ENCODE measurements around the gene SIVA1. TPM values are rescaled to one million over a fixed set of nuclear protein-coding genes. Genes with fewer than 3 reads are reported as not detected.

Gene SIVA1
- total RNA-seq, 4 donors from 2014 or later, result 149 to 282 (median 201) TPM

- no peak for DNase-seq
- TF ChIP-seq CTCF (IDR thresholded peaks at IDR 0.05), result no peak
- no peak for TF ChIP-seq POLR2A (IDR thresholded peaks at IDR 0.05)
- 52% methylated on average over 2 of the region's 3 CpGs; no CpG with 5 or more reads in 1 of the 2 donors for WGBS, 2 donors
These were observed 52.4 kb downstream of the SIVA1 start for GRCh38 chr14:104805326-104805678.

GRCh38 chr14:104805941-104806624 is 53.1 kb downstream of the SIVA1 start:
- H3K4me3 ChIP-seq, result no peak overlapping the region
- TF ChIP-seq POLR2A (IDR thresholded peaks at IDR 0.05) (no peak), CTCF (IDR thresholded peaks at IDR 0.05) (no peak)
- intact Hi-C loops (cut with DNase I), result no loop called here
- no peak for DNase-seq
- 80 to 82% methylated on average over 7 of the region's 14 CpGs for WGBS, 2 donors
- no peaks in the 10 kb centered on the region for H3K9me3 ChIP-seq
- peaks cover 23 to 50% (median 24%) of the 10 kb centered on the region in 3 donors for H3K4me1 ChIP-seq
- H3K27me3 ChIP-seq, result no peaks in the 10 kb centered on the region
- no peaks in the 10 kb centered on the region for H3K36me3 ChIP-seq
- peak overlapping the region in 2 of 4 donors; percentile 17 to 21 for H3K27ac ChIP-seq

More at GRCh38 chr14:104805326-104805678, 52.4 kb downstream of the SIVA1 start:
- Histone ChIP-seq H3K9me3 (no peaks in the 10 kb centered on the region), H3K36me3 (no peaks in the 10 kb centered on the region), H3K27ac (peak overlapping the region in 2 of 4 donors; percentile 17 to 21), H3K4me3 (no peak overlapping the region), H3K4me1 (peaks cover 23 to 52% (median 26%) of the 10 kb centered on the region in 3 donors), H3K27me3 (no peaks in the 10 kb centered on the region)
- intact Hi-C loops (cut with DNase I), result no loop called here

GRCh38 chr14:104806625-104807465 is 53.9 kb downstream of the SIVA1 start:
- Histone ChIP-seq H3K4me1 (peaks cover 15 to 42% (median 17%) of the 10 kb centered on the region in 3 donors), H3K4me3 (no peak overlapping the region), H3K27me3 (no peaks in the 10 kb centered on the region), H3K27ac (no peak overlapping the region), H3K36me3 (no peaks in the 10 kb centered on the region), H3K9me3 (no peaks in the 10 kb centered on the region)
- WGBS, 2 donors, result 81 to 83% methylated on average over 8 to 10 of the region's 10 CpGs
- intact Hi-C loops (cut with DNase I), result no loop called here
- TF ChIP-seq POLR2A (IDR thresholded peaks at IDR 0.05), result no peak
- DNase-seq, result no peak

GRCh38 chr14:104808456-104808855 is 55.5 kb downstream of the SIVA1 start:
- Histone ChIP-seq H3K36me3 (no peaks in the 10 kb centered on the region), H3K4me3 (no peak overlapping the region), H3K27me3 (no peaks in the 10 kb centered on the region), H3K27ac (no peak overlapping the region), H3K9me3 (no peaks in the 10 kb centered on the region), H3K4me1 (peaks cover under 1 to 28% (median 1%) of the 10 kb centered on the region in 3 donors)
- TF ChIP-seq CTCF (IDR thresholded peaks at IDR 0.05) (no peak), POLR2A (IDR thresholded peaks at IDR 0.05) (no peak)
- WGBS, 2 donors, result 57 to 69% methylated on average over 4 of the region's 6 CpGs
- intact Hi-C loops (cut with DNase I), result no loop called here
- DNase-seq, result no peak

Other genes starting within 250 kb of the SIVA1 start
- gene C14orf180, start 173.4 kb upstream of the SIVA1 start, total RNA-seq, result not detected
- not detected for gene TMEM179, start 148.4 kb upstream of the SIVA1 start, total RNA-seq
- gene INF2, start 63.5 kb upstream of the SIVA1 start, total RNA-seq, result 10 to 100 TPM; 36.7 to 43.6 (median 37.8) TPM
- gene ADSS1, start 28.9 kb upstream of the SIVA1 start, total RNA-seq, result 10 to 100 TPM in 2 of 4 donors, 1 to 10 TPM in 2; 3.4 to 11.4 (median 8.4) TPM
- gene AKT1, start 42.6 kb downstream of the SIVA1 start, total RNA-seq, result 10 to 100 TPM; 66.6 to 93.7 (median 71.3) TPM
- 10 to 100 TPM in 2 of 4 donors, 1 to 10 TPM in 2; 4.7 to 14.2 (median 8.4) TPM for gene ZBTB42, start 48.0 kb downstream of the SIVA1 start, total RNA-seq
- gene CEP170B, start 112.1 kb downstream of the SIVA1 start, total RNA-seq, result 10 to 100 TPM; 18.2 to 41.0 (median 30.6) TPM
- under 1 TPM; 0.18 to 0.95 (median 0.64) TPM for gene PLD4, start 171.7 kb downstream of the SIVA1 start, total RNA-seq
- 100 to 1,000 TPM; 147 to 313 (median 172) TPM for gene AHNAK2, start 225.2 kb downstream of the SIVA1 start, total RNA-seq
- 10 to 100 TPM in 1 of 4 donors, 1 to 10 TPM in 3; 5.5 to 19.3 (median 7.3) TPM for gene CLBA1, start 232.6 kb downstream of the SIVA1 start, total RNA-seq

Data from esophagus squamous epithelium (tissue), 5 donors.